Suprapubic skin (tissue), 4 donors: ENCODE results near the gene MYO7A. TPM values are rescaled to one million over a fixed set of nuclear protein-coding genes. Genes with fewer than 3 reads are reported as not detected.

ENCODE experiments used
- DNase-seq, 2 donors: peaks; one replicate each; pipeline ENCODE4 v3.0.0-alpha.2; 2019; ENCODE audit warnings: low spot score in 2 of 2
- H3K27ac ChIP-seq: fragments of 200-600 bp; sonication (generic); one replicate; pipeline ENCODE4 v1.5.1; 2019
- H3K27me3 ChIP-seq: fragments of 200-600 bp; sonication (generic); one replicate; pipeline ENCODE4 v1.5.1; 2019
- H3K36me3 ChIP-seq: fragments of 200-600 bp; sonication (generic); one replicate; pipeline ENCODE4 v1.5.1; 2019
- H3K4me1 ChIP-seq: fragments of 200-600 bp; sonication (generic); one replicate; pipeline ENCODE4 v1.5.1; 2019
- H3K4me3 ChIP-seq: fragments of 200-600 bp; sonication (generic); one replicate; pipeline ENCODE4 v1.5.1; 2019; ENCODE audit warnings: mild to moderate bottlenecking
- H3K9me3 ChIP-seq: fragments of 200-600 bp; sonication (generic); one replicate; pipeline ENCODE4 v1.5.1; 2019
- EP300 ChIP-seq: sonication (generic); formaldehyde crosslinking; IDR thresholded peaks from one replicate; pipeline ENCODE4 v1.6.1; 2017; ENCODE audit warnings: antibody characterized with exemption
- POLR2A ChIP-seq, 2 donors: fragments of 450-650 bp; IDR thresholded peaks; one replicate each; pipeline ENCODE4 v1.6.1; 2017; ENCODE audit warnings: antibody characterized with exemption in 2 of 2, mild to moderate bottlenecking in 2 of 2, moderate library complexity in 2 of 2
- POLR2AphosphoS5 ChIP-seq, 3 donors: sonication (generic); formaldehyde crosslinking; IDR thresholded peaks; one replicate each; pipeline ENCODE4 v1.6.1; 2017; ENCODE audit warnings: antibody characterized with exemption in 3 of 3
- WGBS: methylation state at CpG from one replicate; pipeline ENCODE4 v1.1.5; 2018; 5-methylcytosine and 5-hydroxymethylcytosine counted together
- total RNA-seq, 4 donors: library from RNA; depleted of rRNA; stranded (reverse); fragments of >200 nt; gene quantifications; one replicate each; pipeline ENCODE4 v1.1.0, GENCODE V29; 2016
- TF ChIP-seq, protein P1 (sequence below), 2 donors: fragments of 200-600 bp in 1 of 2; fragments of 450-650 bp in 1 of 2; sonication (generic) in 1 of 2; IDR thresholded peaks; one replicate each; pipeline ENCODE4 v1.5.1; 2016 to 2019; ENCODE audit warnings: antibody characterized with exemption in 2 of 2, mild to moderate bottlenecking in 1 of 2, moderate library complexity in 1 of 2

MYO7A gene
- total RNA-seq, 4 donors from 2014 or later: 0.34 to 2.4 (median 2.0) TPM

DNA sequence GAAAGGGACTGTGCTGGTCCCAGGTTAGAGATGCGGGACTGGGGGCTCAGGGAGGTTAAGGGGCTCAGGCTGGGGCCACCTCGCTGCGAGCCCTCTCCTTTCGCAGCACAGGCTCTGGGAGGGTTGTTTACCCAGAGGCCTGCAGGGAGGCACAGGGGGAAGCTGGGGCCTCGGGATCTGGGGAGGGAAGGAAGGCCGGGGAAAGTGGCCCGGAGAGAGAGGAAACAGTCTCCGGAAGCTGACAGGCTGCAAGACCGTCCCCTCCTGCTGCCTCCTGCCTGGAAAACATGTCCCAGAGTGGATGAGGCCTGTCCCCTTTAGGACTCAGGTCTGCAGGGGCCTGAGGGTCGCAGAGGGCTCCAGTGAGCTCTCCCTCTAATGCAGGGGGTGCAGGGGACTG is 45.4 kb downstream of the MYO7A start:
- Histone ChIP-seq H3K4me1 (no peaks in the 10 kb centered on the region), H3K4me3 (no peak overlapping the region), H3K9me3 (no peaks in the 10 kb centered on the region), H3K27me3 (no peaks in the 10 kb centered on the region), H3K27ac (no peak overlapping the region), H3K36me3 (no peaks in the 10 kb centered on the region)
- DNase-seq: no peak
- 71% methylated on average over 9 of the region's 10 CpGs for WGBS
- TF ChIP-seq POLR2A (IDR thresholded peaks at IDR 0.05): no peak
- TF ChIP-seq EP300: no peak
- TF ChIP-seq, protein P1, sequence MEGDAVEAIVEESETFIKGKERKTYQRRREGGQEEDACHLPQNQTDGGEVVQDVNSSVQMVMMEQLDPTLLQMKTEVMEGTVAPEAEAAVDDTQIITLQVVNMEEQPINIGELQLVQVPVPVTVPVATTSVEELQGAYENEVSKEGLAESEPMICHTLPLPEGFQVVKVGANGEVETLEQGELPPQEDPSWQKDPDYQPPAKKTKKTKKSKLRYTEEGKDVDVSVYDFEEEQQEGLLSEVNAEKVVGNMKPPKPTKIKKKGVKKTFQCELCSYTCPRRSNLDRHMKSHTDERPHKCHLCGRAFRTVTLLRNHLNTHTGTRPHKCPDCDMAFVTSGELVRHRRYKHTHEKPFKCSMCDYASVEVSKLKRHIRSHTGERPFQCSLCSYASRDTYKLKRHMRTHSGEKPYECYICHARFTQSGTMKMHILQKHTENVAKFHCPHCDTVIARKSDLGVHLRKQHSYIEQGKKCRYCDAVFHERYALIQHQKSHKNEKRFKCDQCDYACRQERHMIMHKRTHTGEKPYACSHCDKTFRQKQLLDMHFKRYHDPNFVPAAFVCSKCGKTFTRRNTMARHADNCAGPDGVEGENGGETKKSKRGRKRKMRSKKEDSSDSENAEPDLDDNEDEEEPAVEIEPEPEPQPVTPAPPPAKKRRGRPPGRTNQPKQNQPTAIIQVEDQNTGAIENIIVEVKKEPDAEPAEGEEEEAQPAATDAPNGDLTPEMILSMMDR (IDR thresholded peaks at IDR 0.05): no peak
- TF ChIP-seq POLR2AphosphoS5 (IDR thresholded peaks at IDR 0.05): no peak

DNA sequence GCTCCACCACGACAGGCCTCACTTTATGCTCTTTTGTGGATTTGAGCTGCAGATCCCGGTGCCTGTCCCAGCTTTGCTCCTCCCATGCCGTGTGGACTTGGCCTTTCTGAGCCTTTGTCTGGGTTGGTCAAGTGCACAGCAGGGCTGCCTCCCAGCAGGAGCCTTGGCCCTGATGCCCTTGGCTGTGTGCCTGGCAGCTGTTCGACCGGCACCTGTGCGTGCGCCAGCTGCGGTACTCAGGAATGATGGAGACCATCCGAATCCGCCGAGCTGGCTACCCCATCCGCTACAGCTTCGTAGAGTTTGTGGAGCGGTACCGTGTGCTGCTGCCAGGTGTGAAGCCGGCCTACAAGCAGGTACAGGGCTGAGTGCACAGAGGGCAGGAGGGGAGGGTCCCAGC is 46.5 kb downstream of the MYO7A start:
- no peak for DNase-seq
- Histone ChIP-seq H3K9me3 (no peaks in the 10 kb centered on the region), H3K36me3 (no peaks in the 10 kb centered on the region), H3K4me3 (no peak overlapping the region), H3K4me1 (no peaks in the 10 kb centered on the region), H3K27me3 (no peaks in the 10 kb centered on the region), H3K27ac (no peak overlapping the region)
- WGBS: 78% methylated on average over 3 of the region's 16 CpGs
- TF ChIP-seq EP300: no peak
- TF ChIP-seq, protein P1 (IDR thresholded peaks at IDR 0.05): no peak
- no peak for TF ChIP-seq POLR2AphosphoS5 (IDR thresholded peaks at IDR 0.05)
- no peak for TF ChIP-seq POLR2A (IDR thresholded peaks at IDR 0.05)

DNA sequence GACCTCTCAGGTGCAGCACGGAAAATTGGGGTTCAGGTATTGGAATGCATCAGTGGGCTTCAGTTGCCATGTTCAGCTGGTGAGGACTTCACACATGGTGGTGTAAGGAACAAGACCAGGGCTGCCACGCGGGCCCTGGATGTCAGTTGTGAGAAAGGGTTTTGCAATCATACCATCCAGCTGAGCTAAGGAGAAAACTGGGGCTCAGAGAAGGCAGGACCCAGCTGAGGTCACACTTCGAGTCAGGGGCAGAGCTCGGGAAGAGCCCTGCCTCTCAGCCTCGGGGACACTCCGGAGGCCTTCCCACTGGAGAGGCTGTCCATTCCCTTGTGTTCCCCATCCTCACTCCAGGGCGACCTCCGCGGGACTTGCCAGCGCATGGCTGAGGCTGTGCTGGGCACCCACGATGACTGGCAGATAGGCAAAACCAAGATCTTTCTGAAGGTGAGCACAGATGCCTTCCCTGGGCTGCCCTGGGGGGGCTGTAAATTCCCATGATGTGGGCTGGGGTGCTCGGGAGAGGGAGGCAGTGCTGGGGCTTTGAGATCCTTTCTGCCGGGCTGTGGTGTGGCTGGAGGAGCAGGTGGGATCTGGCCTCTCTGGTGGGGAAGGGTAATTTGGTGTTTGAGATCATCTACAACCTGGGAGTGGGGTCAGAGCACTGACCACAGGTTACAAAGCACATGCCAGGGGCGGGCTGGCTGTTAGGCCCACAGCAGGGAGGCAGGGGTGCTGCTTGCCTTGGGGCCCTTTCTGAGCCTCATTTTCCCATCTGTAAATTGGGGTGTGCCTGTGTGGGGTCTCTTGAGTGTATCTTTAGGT is 47.2 kb downstream of the MYO7A start:
- Histone ChIP-seq H3K4me1 (no peaks in the 10 kb centered on the region), H3K27ac (no peak overlapping the region), H3K36me3 (no peaks in the 10 kb centered on the region), H3K9me3 (no peaks in the 10 kb centered on the region), H3K4me3 (peak overlapping the region; percentile 26), H3K27me3 (no peaks in the 10 kb centered on the region)
- DNase-seq: no peak
- 79% methylated on average over 5 of the region's 15 CpGs for WGBS
- TF ChIP-seq EP300: no peak
- TF ChIP-seq POLR2A (IDR thresholded peaks at IDR 0.05): no peak
- TF ChIP-seq, protein P1 (IDR thresholded peaks at IDR 0.05): no peak
- TF ChIP-seq POLR2AphosphoS5 (IDR thresholded peaks at IDR 0.05): no peak

DNA sequence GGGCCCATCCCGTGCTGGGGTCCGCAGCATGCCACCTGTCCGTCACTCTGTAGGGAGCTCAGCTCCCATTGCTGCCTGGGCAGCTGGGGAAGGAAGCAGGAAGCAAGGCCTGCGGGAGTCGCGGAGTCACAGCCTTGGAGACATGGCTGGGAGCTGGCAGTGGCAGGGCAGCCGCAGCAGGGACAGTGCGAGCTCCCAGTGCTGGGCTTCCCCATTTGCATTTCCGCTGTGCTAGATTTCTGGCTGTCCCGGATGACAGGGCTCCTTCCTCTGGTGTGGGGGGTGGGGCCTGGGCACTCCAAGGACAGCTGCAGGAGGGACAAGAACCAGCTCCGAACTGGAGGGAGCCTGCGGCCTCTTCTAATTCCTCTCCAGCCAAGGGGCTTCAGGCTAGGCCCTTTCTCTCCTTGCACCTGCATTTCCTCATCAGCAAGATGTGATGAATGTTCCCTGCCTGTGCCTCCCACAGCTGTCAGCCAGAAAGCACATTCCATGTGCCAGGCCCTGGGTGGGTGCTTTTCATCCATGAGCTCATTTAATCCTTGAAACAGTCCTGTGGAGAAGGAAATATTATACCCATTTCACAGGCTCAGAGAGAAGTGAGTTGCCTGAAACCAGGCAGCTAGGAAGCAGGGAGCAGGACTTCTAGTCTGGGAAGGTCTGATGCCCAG is 48.0 kb downstream of the MYO7A start:
- H3K36me3 ChIP-seq: no peaks in the 10 kb centered on the region
- no peaks in the 10 kb centered on the region for H3K4me1 ChIP-seq
- no peak for TF ChIP-seq POLR2A (IDR thresholded peaks at IDR 0.05)
- TF ChIP-seq, protein P1 (IDR thresholded peaks at IDR 0.05): no peak
- no peak for TF ChIP-seq EP300
- no peak for TF ChIP-seq POLR2AphosphoS5 (IDR thresholded peaks at IDR 0.05)
- H3K4me3 ChIP-seq: peak overlapping the region; percentile 26
- DNase-seq: no peak
- no peak overlapping the region for H3K27ac ChIP-seq
- WGBS: 79% methylated on average over 2 of the region's 12 CpGs
- H3K9me3 ChIP-seq: no peaks in the 10 kb centered on the region
- H3K27me3 ChIP-seq: no peaks in the 10 kb centered on the region

DNA sequence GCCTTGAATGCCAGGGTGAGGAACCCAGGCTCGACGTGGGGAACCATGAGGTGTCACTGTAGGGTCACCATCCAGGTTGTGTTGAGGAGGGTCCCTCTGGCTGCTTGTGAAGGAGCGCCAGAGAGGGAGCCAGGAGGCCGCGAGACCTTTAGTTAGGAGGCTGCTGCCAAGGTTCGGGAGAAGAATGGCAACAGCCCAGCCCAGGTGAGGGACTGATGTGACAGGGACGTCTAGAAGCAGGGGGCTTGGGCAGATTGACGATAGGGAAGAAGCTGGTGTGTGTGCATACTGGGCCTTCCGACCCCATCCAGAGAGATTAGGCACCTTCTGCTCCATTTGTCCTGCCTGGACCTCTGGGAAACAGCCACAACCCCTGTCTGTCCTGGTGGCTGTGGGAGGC is 49.0 kb downstream of the MYO7A start:
- TF ChIP-seq EP300 (no peak), POLR2A (IDR thresholded peaks at IDR 0.05) (no peak), POLR2AphosphoS5 (IDR thresholded peaks at IDR 0.05) (no peak)
- TF ChIP-seq, protein P1 (IDR thresholded peaks at IDR 0.05): no peak
- Histone ChIP-seq H3K27ac (no peak overlapping the region), H3K27me3 (no peaks in the 10 kb centered on the region), H3K36me3 (no peaks in the 10 kb centered on the region), H3K4me3 (no peak overlapping the region), H3K4me1 (no peaks in the 10 kb centered on the region), H3K9me3 (no peaks in the 10 kb centered on the region)
- no peak for DNase-seq
- WGBS: 77% methylated on average over 9 of the region's 9 CpGs
